ENCODE measurements around the gene PPARG. TPM values are rescaled to one million over a fixed set of nuclear protein-coding genes. Genes with fewer than 3 reads are reported as not detected.

The PPARG gene
- total and polyA plus RNA-seq, 2 of the 8 experiments (the other 6 are each of a cell fraction or from before 2014, with no cell fraction given): 0.06 TPM; not detected in 1

DNA sequence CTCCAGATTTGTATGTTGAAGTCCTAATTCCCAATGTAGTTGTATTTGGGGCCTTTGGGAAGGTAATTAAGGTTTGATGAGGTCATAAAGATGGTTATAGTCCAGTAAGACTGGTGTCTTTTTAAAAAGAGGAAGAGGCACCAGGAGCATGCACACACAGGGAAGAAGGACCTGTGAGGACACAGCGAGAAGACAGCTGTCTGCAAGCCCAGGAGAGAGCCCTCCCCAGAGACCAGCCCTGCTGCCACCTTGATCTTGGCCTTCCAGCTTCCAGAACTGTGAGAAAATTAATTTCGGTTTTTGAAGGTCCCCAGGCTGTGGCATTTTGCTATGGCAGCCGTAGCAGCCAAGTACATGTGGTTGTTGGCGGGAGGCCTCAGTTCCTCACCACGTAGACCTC lies 162.6 kb downstream of the PPARG start:
- no peak overlapping the region for H3K9ac ChIP-seq (replicated peaks in 1 of 4; ENCODE audit: extremely low read depth in 1 of 4, low read depth in 3 of 4, low read length in 3 of 4)
- H3K14ac ChIP-seq (ENCODE audit: insufficient read length): no peak overlapping the region
- H3K18ac ChIP-seq (ENCODE audit: extremely low read depth, low read length): no peak overlapping the region
- H3K4ac ChIP-seq (replicated peaks; ENCODE audit: insufficient read length, low read depth, low read length): no peak overlapping the region
- no peak overlapping the region for H3K4me2 ChIP-seq (ENCODE audit: insufficient read depth in 1 of 2, low read depth in 2 of 2, low read length in 2 of 2)
- no peaks in the 10 kb centered on the region; a peak in 1 of 7 replicates for H3K4me1 ChIP-seq (replicated peaks in 1 of 4; ENCODE audit: control insufficient read depth in 3 of 4, insufficient read depth in 4 of 4, low read length in 3 of 4)
- no peak overlapping the region for H3K27ac ChIP-seq (ENCODE audit: low read depth, low read length)
- H4K8ac ChIP-seq (ENCODE audit: extremely low read depth, insufficient read depth, low read length): no peak overlapping the region
- no peaks in the 10 kb centered on the region for H3K9me3 ChIP-seq (ENCODE audit: insufficient read depth in 2 of 2, low read depth in 1 of 2, low read length in 1 of 2)
- POLR2A ChIA-PET (ENCODE audit: partially characterized antibody): interaction anchor here (0.6 kb wide), 1 partner anchor 20 kb away, joined by 4 read pairs; no protein-coding TSS in a partner anchor
- 94% methylated on average over 5 of the region's 5 CpGs; no CpG with 5 or more reads in 1 of the 2 experiments for WGBS, 2 experiments (ENCODE audit: extremely low coverage in 1 of 2, insufficient coverage in 1 of 2, insufficient read length in 1 of 2, insufficient replicate concordance in 2 of 2, low coverage in 1 of 2, low lambda C conversion rate in 2 of 2, missing lambda C conversion rate in 1 of 2)
- H2AK5ac ChIP-seq (ENCODE audit: low read depth, low read length): no peak overlapping the region
- no peak overlapping the region for H3K4me3 ChIP-seq (ENCODE audit: extremely low read depth in 1 of 4, insufficient read depth in 2 of 4, low read depth in 3 of 4, low read length in 4 of 4)
- H3K23me2 ChIP-seq (ENCODE audit: low read depth, low read length): no peaks in the 10 kb centered on the region
- no peak overlapping the region for H3K56ac ChIP-seq (replicated peaks; ENCODE audit: insufficient read length, low read depth, low read length)
- no peaks in the 10 kb centered on the region for H3K36me3 ChIP-seq (ENCODE audit: control insufficient read depth in 2 of 4, insufficient read depth in 4 of 4, low read length in 3 of 4)
- no peak overlapping the region for H2BK5ac ChIP-seq (ENCODE audit: low read depth, low read length)
- H2BK20ac ChIP-seq (ENCODE audit: low read length): no peak overlapping the region
- no peak overlapping the region for H2BK120ac ChIP-seq (replicated peaks; ENCODE audit: low read depth, low read length)
- no peaks in the 10 kb centered on the region for H3K27me3 ChIP-seq (replicated peaks in 1 of 4; ENCODE audit: control insufficient read depth in 3 of 4, extremely low read depth in 1 of 4, insufficient read depth in 3 of 4, low read length in 3 of 4)
- H3K79me2 ChIP-seq (ENCODE audit: control insufficient read depth in 1 of 2, insufficient read depth in 2 of 2, low read length in 2 of 2): no peaks in the 10 kb centered on the region
- FAIRE-seq (no peak), DNase-seq (ENCODE audit: low read depth in 1 of 2, low spot score in 2 of 2) (no peak)
- H4K91ac ChIP-seq (replicated peaks; ENCODE audit: insufficient read length, low read length): no peak overlapping the region
- H4K20me1 ChIP-seq (replicated peaks in 1 of 2; ENCODE audit: control insufficient read depth in 1 of 2, insufficient read depth in 2 of 2, low read length in 2 of 2): no peaks in the 10 kb centered on the region
- no peaks in the 10 kb centered on the region for H3K79me1 ChIP-seq (ENCODE audit: low read depth, low read length)
- no peak overlapping the region for H4K5ac ChIP-seq (ENCODE audit: insufficient read length, low read depth, low read length)
- H3K23ac ChIP-seq (ENCODE audit: insufficient read length): no peak overlapping the region
- H2AFZ ChIP-seq (ENCODE audit: low read length): no peak overlapping the region
- CTCF ChIA-PET (ENCODE audit: partially characterized antibody): interaction anchor here (0.6 to 1.1 kb wide), 3 partner anchors 28 to 112 kb away, joined by 3 to 4 read pairs (median 3); no protein-coding TSS in a partner anchor
- no peak overlapping the region for H2BK15ac ChIP-seq (ENCODE audit: low read length)
- no peak overlapping the region for H2BK12ac ChIP-seq (ENCODE audit: low read depth, low read length)
- TF ChIP-seq EGR1 (IDR thresholded peaks at IDR 0.05; ENCODE audit: borderline replicate concordance, low read depth, low read length): no peak
- TF ChIP-seq BACH1 (IDR thresholded peaks at IDR 0.05; ENCODE audit: low read length): no peak
- TF ChIP-seq RBBP5 (IDR thresholded peaks at IDR 0.05; ENCODE audit: borderline replicate concordance, low read depth, low read length): no peak
